SK-N-SH (cell line): ENCODE data around the gene DGUOK. TPM values are rescaled to one million over a fixed set of nuclear protein-coding genes. Genes with fewer than 3 reads are reported as not detected.

Experiments
- CTCF ChIA-PET: fragments of 300-600, 350-600 bp; formaldehyde crosslinking; extraction: SDS; loops from one replicate; lab custom pipeline; 2021; lab: Yijun Ruan, JAX
- POLR2A ChIA-PET: fragments of 350-600 bp; sonication (Branson Sonifier 250); formaldehyde crosslinking; extraction: SDS; loops from one replicate; lab custom pipeline; 2020; ENCODE audit warnings: antibody characterized with exemption, inconsistent platforms; lab: Yijun Ruan, JAX
- DNase-seq: peaks from one replicate; pipeline ENCODE4 v3.0.0; 2012
- H2AFZ ChIP-seq: fragments of 200-600 bp; sonication (generic); 2 replicates; pipeline ENCODE4 v1.8.1; 2016; ENCODE audit warnings: antibody characterized with exemption, mild to moderate bottlenecking, low read depth
- H3F3A ChIP-seq: fragments of 200-600 bp; sonication (generic); replicated peaks from 2 replicates; pipeline ENCODE3; 2016; ENCODE audit warnings: antibody characterized with exemption, mild to moderate bottlenecking; ENCODE audit not compliant: insufficient read depth
- H3K27ac ChIP-seq, 2 experiments: fragments of 200-500 bp in 1 of 2; fragments of 200-600 bp in 1 of 2; sonication (Bioruptor generic) in 1 of 2; sonication (generic), shearing (Covaris generic) in 1 of 2; 2 replicates each; pipeline versions ENCODE4 v1.5.1 to v1.6.1; 2014 to 2016; ENCODE audit warnings: low read depth in 2 of 2, inconsistent platforms in 1 of 2, low read length in 1 of 2, mild to moderate bottlenecking in 1 of 2, mixed read lengths in 1 of 2
- H3K27me3 ChIP-seq: fragments of 200-600 bp; sonication (generic), shearing (Covaris generic); 2 replicates; pipeline ENCODE4 v1.6.1; 2016; ENCODE audit warnings: mixed run types; ENCODE audit not compliant: insufficient read depth
- H3K36me3 ChIP-seq, 2 experiments: fragments of 200-500 bp in 1 of 2; fragments of 200-600 bp in 1 of 2; sonication (Bioruptor generic) in 1 of 2; sonication (generic) in 1 of 2; replicated peaks in 1 of 2; 2 replicates each; pipeline versions ENCODE3 to v1.5.1; 2014 to 2016; ENCODE audit warnings: low read length in 1 of 2, mild to moderate bottlenecking in 1 of 2; ENCODE audit not compliant: insufficient read depth in 2 of 2, control insufficient read depth in 1 of 2
- H3K4me1 ChIP-seq, 2 experiments: fragments of 200-500 bp in 1 of 2; fragments of 200-600 bp in 1 of 2; sonication (Bioruptor generic) in 1 of 2; sonication (generic), shearing (Covaris generic) in 1 of 2; 2 replicates each; pipeline versions ENCODE4 v1.5.1 to v1.6.1; 2014 to 2016; ENCODE audit warnings: low read depth in 1 of 2, low read length in 1 of 2, mixed run types in 1 of 2; ENCODE audit not compliant: insufficient read depth in 2 of 2, control insufficient read depth in 1 of 2
- H3K4me2 ChIP-seq: fragments of 200-600 bp; sonication (generic), shearing (Covaris generic); 2 replicates; pipeline ENCODE4 v1.6.1; 2017; ENCODE audit warnings: mixed run types
- H3K4me3 ChIP-seq, 2 experiments: fragments of 200-500 bp in 1 of 2; fragments of 200-600 bp in 1 of 2; sonication (Bioruptor generic) in 1 of 2; sonication (generic), shearing (Covaris generic) in 1 of 2; 2 replicates each; pipeline versions ENCODE4 v1.5.1 to v1.8.1; 2014 to 2016; ENCODE audit warnings: low read depth in 2 of 2, inconsistent platforms in 1 of 2, low read length in 1 of 2, mild to moderate bottlenecking in 1 of 2, mixed read lengths in 1 of 2, moderate library complexity in 1 of 2
- H3K79me2 ChIP-seq: fragments of 200-600 bp; sonication (generic); 2 replicates; pipeline ENCODE4 v1.8.1; 2017; ENCODE audit warnings: mild to moderate bottlenecking; ENCODE audit not compliant: insufficient read depth
- H3K9ac ChIP-seq: fragments of 200-600 bp; sonication (generic); 2 replicates; pipeline ENCODE4 v1.6.1; 2017; ENCODE audit warnings: mixed run types
- H3K9me2 ChIP-seq: fragments of 200-600 bp; sonication (generic); 2 replicates; pipeline ENCODE4 v1.6.1; 2017; ENCODE audit warnings: mixed run types
- H3K9me3 ChIP-seq: fragments of 200-600 bp; sonication (generic); 2 replicates; pipeline ENCODE4 v1.6.1; 2017; ENCODE audit warnings: mixed run types, mild to moderate bottlenecking, moderate library complexity
- H4K20me1 ChIP-seq: fragments of 200-600 bp; sonication (generic); 2 replicates; pipeline ENCODE4 v1.6.1; 2017; ENCODE audit warnings: mild to moderate bottlenecking, mixed run types; ENCODE audit not compliant: insufficient read depth
- CHD2 ChIP-seq: fragments of 150-350 bp; IDR thresholded peaks from 2 replicates; pipeline ENCODE4 v1.6.1; 2018; ENCODE audit warnings: low read length; ENCODE audit not compliant: partially characterized antibody
- CTCF ChIP-seq: fragments of 200-600 bp; sonication (generic); IDR thresholded peaks from 2 replicates; pipeline ENCODE4 v1.6.1; 2017; ENCODE audit warnings: antibody characterized with exemption, mild to moderate bottlenecking, moderate library complexity
- ELF1 ChIP-seq: IDR thresholded peaks from 2 replicates; pipeline ENCODE4 v1.4.0; 2012
- EP300 ChIP-seq, 2 experiments: IDR thresholded peaks; 2 replicates each; pipeline versions ENCODE4 v1.4.0 to v1.6.1; 2012; ENCODE audit warnings: borderline replicate concordance in 1 of 2, low read depth in 1 of 2, low read length in 1 of 2
- GABPA ChIP-seq: IDR thresholded peaks from 2 replicates; pipeline ENCODE4 v1.4.0; 2012; ENCODE audit warnings: low read depth, mild to moderate bottlenecking
- GATA2 ChIP-seq: sonication (generic); formaldehyde crosslinking; IDR thresholded peaks from 2 replicates; pipeline ENCODE4 v1.5.0; 2020; ENCODE audit warnings: mild to moderate bottlenecking, missing genetic modification reagents
- IRF3 ChIP-seq: fragments of 150-350 bp; IDR thresholded peaks from 2 replicates; pipeline ENCODE4 v1.6.1; 2016; ENCODE audit warnings: mild to moderate bottlenecking, low read depth, low read length
- JUND ChIP-seq: IDR thresholded peaks from 2 replicates; pipeline ENCODE4 v1.4.0; 2012
- MEF2A ChIP-seq: IDR thresholded peaks from 2 replicates; pipeline ENCODE4 v1.4.0; 2012; ENCODE audit warnings: low read depth, borderline replicate concordance
- NRF1 ChIP-seq: IDR thresholded peaks from 2 replicates; pipeline ENCODE4 v1.6.1; 2012; ENCODE audit warnings: low read depth, mild to moderate bottlenecking, low read length
- PBX3 ChIP-seq: IDR thresholded peaks from 2 replicates; pipeline ENCODE4; 2012
- POLR2AphosphoS5 ChIP-seq: IDR thresholded peaks from 2 replicates; pipeline ENCODE4 v1.6.1; 2012; ENCODE audit warnings: low read depth, low read length
- RAD21 ChIP-seq: IDR thresholded peaks from 2 replicates; pipeline ENCODE4 v1.6.1; 2012; ENCODE audit warnings: mild to moderate bottlenecking, low read length
- RFX5 ChIP-seq: IDR thresholded peaks from 2 replicates; pipeline ENCODE4 v1.6.1; 2012; ENCODE audit warnings: mild to moderate bottlenecking, improper control_type of control experiment, low read length
- RXRA ChIP-seq: IDR thresholded peaks from 2 replicates; pipeline ENCODE4 v1.4.0; 2012; ENCODE audit warnings: low read depth, mild to moderate bottlenecking, borderline replicate concordance
- TCF12 ChIP-seq: IDR thresholded peaks from 2 replicates; pipeline ENCODE4 v1.4.0; 2012
- TEAD4 ChIP-seq: IDR thresholded peaks from 2 replicates; pipeline ENCODE4 v1.4.0; 2012; ENCODE audit warnings: mild to moderate bottlenecking, borderline replicate concordance; ENCODE audit not compliant: insufficient read depth
- USF1 ChIP-seq: IDR thresholded peaks from 2 replicates; pipeline ENCODE4 v1.4.0; 2012; ENCODE audit warnings: low read depth, borderline replicate concordance
- YY1 ChIP-seq: IDR thresholded peaks from 2 replicates; pipeline ENCODE4 v1.4.0; 2012; ENCODE audit warnings: low read depth, mild to moderate bottlenecking
- ZBTB33 ChIP-seq: IDR thresholded peaks from 2 replicates; pipeline ENCODE4 v1.4.0; 2012; ENCODE audit warnings: low read depth, borderline replicate concordance
- WGBS: methylation state at CpG from one replicate; pipeline ENCODE4 v1.1.6; 2017; ENCODE audit warnings: low lambda C conversion rate; 5-methylcytosine and 5-hydroxymethylcytosine counted together
- polyA plus RNA-seq, 3 experiments: library from polyadenylated mRNA; depleted of rRNA; stranded (reverse); fragments of >200 nt; gene quantifications; 2 replicates each; pipeline ENCODE4 v1.2.3, GENCODE V29; 2012

Gene DGUOK
- polyA plus RNA-seq, 1 of the 3 experiments (the other 2 are of a cell fraction): 122 TPM

- POLR2A ChIA-PET: no interaction called here
These were observed 63.3 kb downstream of the DGUOK start for GRCh38 chr2:73989972-73990371.

More at GRCh38 chr2:73989972-73990371, 63.3 kb downstream of the DGUOK start:
- Histone ChIP-seq H4K20me1 (peaks cover 22% of the 10 kb centered on the region; the same call in 1 of the 2 replicates), H3K9me3 (no peaks in the 10 kb centered on the region), H3K9ac (no peak overlapping the region), H3K9me2 (no peaks in the 10 kb centered on the region), H3K27me3 (no peaks in the 10 kb centered on the region), H3K36me3 (peaks cover 3 to 7% of the 10 kb centered on the region in 2 experiments), H3K79me2 (peaks cover 57% of the 10 kb centered on the region), H3K4me1 (peaks cover 13 to 34% of the 10 kb centered on the region in 2 experiments; a peak in 3 of 4 replicates), H3K4me3 (no peak overlapping the region), H3K27ac (no peak overlapping the region), H3F3A (no peaks in the 10 kb centered on the region), H2AFZ (no peak overlapping the region), H3K4me2 (no peak overlapping the region)
- no peak for DNase-seq
- 90% methylated on average over 2 of the region's 2 CpGs for WGBS
- no peak for TF ChIP-seq EP300 (IDR thresholded peaks at IDR 0.05; ENCODE audit: borderline replicate concordance in 1 of 2, low read depth in 1 of 2, low read length in 1 of 2)
- TF ChIP-seq JUND: no peak
- TF ChIP-seq RFX5: no peak
- no peak for TF ChIP-seq TEAD4
- no peak for TF ChIP-seq CHD2
- TF ChIP-seq RXRA: no peak
- no peak for TF ChIP-seq GABPA
- no peak for TF ChIP-seq POLR2AphosphoS5
- TF ChIP-seq GATA2 (CRISPR knock-in tag): no peak
- TF ChIP-seq PBX3: no peak
- no peak for TF ChIP-seq IRF3
- no peak for TF ChIP-seq ELF1
- no peak for TF ChIP-seq TCF12
- TF ChIP-seq ZBTB33: no peak
- no peak for TF ChIP-seq USF1
- no peak for TF ChIP-seq RAD21
- no peak for TF ChIP-seq CTCF
- no peak for TF ChIP-seq YY1
- TF ChIP-seq MEF2A: no peak
- no peak for TF ChIP-seq NRF1
- CTCF ChIA-PET: no interaction called here
